HG02571 (cell line): ENCODE results near the gene EPHA5.

ENCODE experiments used
- ATAC-seq: cut with Tn5 transposase; IDR thresholded peaks from one replicate; pipeline ENCODE4 v1.9.1; 2021; ENCODE audit warnings: mild to moderate bottlenecking, moderate library complexity; ENCODE audit not compliant: unreplicated experiment

The EPHA5 gene

GRCh38 chr4:65670331-65671031 is at the start of gene EPHA5:
Gene EPHA5 (minus strand): TSS chr4:65670489. CDS start chr4:65669742, 747 bp downstream.
- ATAC-seq: no peak

- no peak for ATAC-seq
Observed at GRCh38 chr4:65719635-65720034, 49.3 kb upstream of the EPHA5 start.

GRCh38 chr4:65698631-65699030 is 28.3 kb upstream of the EPHA5 start:
- ATAC-seq: no peak

GRCh38 chr4:65696436-65696835 is 26.1 kb upstream of the EPHA5 start:
- ATAC-seq: no peak

- no peak for ATAC-seq
Observed at GRCh38 chr4:65671372-65671771, 1.1 kb upstream of the EPHA5 start.

- ATAC-seq: no peak
Observed at GRCh38 chr4:65670020-65670330, 314 bp downstream of the EPHA5 start.

GRCh38 chr4:65669111-65670019 is 924 bp downstream of the EPHA5 start:
- ATAC-seq: no peak

GRCh38 chr4:65668201-65669089 is 1.8 kb downstream of the EPHA5 start:
- no peak for ATAC-seq

- ATAC-seq: no peak
Observed at GRCh38 chr4:65667506-65668041, 2.7 kb downstream of the EPHA5 start.

- no peak for ATAC-seq
Observed at GRCh38 chr4:65665771-65666523, 4.3 kb downstream of the EPHA5 start.

GRCh38 chr4:65661471-65661870 is 8.8 kb downstream of the EPHA5 start:
- no peak for ATAC-seq

GRCh38 chr4:65658117-65658516 is 12.2 kb downstream of the EPHA5 start:
- no peak for ATAC-seq

GRCh38 chr4:65656008-65656407 is 14.3 kb downstream of the EPHA5 start:
- ATAC-seq: no peak

- no peak for ATAC-seq
Observed at GRCh38 chr4:65654976-65655375, 15.3 kb downstream of the EPHA5 start.

GRCh38 chr4:65653740-65654361 is 16.4 kb downstream of the EPHA5 start:
- no peak for ATAC-seq

GRCh38 chr4:65651751-65652150 is 18.5 kb downstream of the EPHA5 start:
- no peak for ATAC-seq

GRCh38 chr4:65651031-65651430 is 19.3 kb downstream of the EPHA5 start:
- no peak for ATAC-seq

- ATAC-seq: no peak
Observed at GRCh38 chr4:65646136-65646535, 24.2 kb downstream of the EPHA5 start.

GRCh38 chr4:65645185-65645584 is 25.1 kb downstream of the EPHA5 start:
- no peak for ATAC-seq
